ENCODE data around the gene METAP1D. TPM values are rescaled to one million over a fixed set of nuclear protein-coding genes. Genes with fewer than 3 reads are reported as not detected.
"Not testable (repeated sequence)": the region's sequence is repeated elsewhere in the genome, so short reads cannot be mapped to it uniquely, and the experiment has no call there.

Gene METAP1D
- total RNA-seq, 1 donor from 2014 or later: 8.8 TPM

DNA sequence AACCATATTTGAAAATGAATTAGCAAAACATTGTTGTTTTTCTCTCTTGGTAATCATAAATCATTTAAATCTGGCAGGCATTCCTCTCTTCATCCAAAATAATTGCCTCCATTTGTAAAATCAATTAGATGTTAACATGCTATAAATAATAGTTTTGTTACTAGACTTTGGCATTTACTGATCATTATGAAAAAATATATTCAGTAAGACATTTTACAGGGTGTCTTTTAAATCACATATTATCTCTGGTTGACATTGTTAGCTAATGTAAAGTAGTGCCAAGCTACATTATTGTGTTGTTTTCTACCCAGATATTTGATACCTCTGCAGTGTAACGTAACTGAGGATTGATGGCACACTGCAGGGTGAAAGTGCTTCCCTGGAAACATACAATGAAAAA lies 53.7 kb downstream of the METAP1D start:
- H3K36me3 ChIP-seq: no peaks in the 10 kb centered on the region
- H3K27me3 ChIP-seq: no peaks in the 10 kb centered on the region
- H3K4me3 ChIP-seq: no peak overlapping the region
- H3K4me1 ChIP-seq: no peaks in the 10 kb centered on the region
- no peaks in the 10 kb centered on the region for H3K9me3 ChIP-seq
- TF ChIP-seq POLR2AphosphoS5 (IDR thresholded peaks at IDR 0.05; ENCODE audit: insufficient read depth in 1 of 2, low read depth in 1 of 2): no peak
- TF ChIP-seq POLR2A (IDR thresholded peaks at IDR 0.05): no peak
- no peak overlapping the region for H3K27ac ChIP-seq
- intact Hi-C loops (cut with DNase I): no loop called here
- no peak for DNase-seq (ENCODE audit: extremely low spot score in 2 of 2)

DNA sequence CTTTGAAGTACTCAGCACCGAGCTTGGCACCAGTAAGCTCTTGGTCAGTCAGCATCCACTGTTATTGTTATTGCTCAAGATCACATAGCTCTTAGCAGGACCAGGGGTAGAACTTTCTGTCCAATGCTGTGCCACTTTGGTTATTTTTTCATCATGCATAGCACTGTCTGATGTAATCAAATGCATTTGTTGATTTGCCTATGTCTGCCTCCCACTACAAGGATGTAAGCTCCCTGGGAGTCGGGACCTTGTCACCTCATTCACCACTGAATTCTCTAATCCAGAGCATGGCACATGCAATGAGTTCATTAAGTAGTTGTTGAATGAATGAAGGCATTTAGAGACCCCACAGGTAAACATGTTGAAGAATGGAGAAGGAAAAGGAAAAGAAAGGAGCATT lies 56.5 kb downstream of the METAP1D start:
- no peak overlapping the region for H3K4me3 ChIP-seq
- no peak for TF ChIP-seq CTCF (IDR thresholded peaks at IDR 0.05)
- TF ChIP-seq POLR2AphosphoS5 (IDR thresholded peaks at IDR 0.05; ENCODE audit: insufficient read depth in 1 of 2, low read depth in 1 of 2): no peak
- no peak for TF ChIP-seq POLR2A (IDR thresholded peaks at IDR 0.05)
- no peaks in the 10 kb centered on the region for H3K27me3 ChIP-seq
- no peaks in the 10 kb centered on the region for H3K36me3 ChIP-seq
- DNase-seq (ENCODE audit: extremely low spot score in 2 of 2): no peak
- no peaks in the 10 kb centered on the region for H3K4me1 ChIP-seq
- H3K9me3 ChIP-seq: no peaks in the 10 kb centered on the region
- intact Hi-C loops (cut with DNase I): no loop called here
- H3K27ac ChIP-seq: no peak overlapping the region

- no peaks in the 10 kb centered on the region for H3K4me1 ChIP-seq
- no peaks in the 10 kb centered on the region for H3K27me3 ChIP-seq
- no peaks in the 10 kb centered on the region for H3K36me3 ChIP-seq
- intact Hi-C loops (cut with DNase I): no loop called here
- TF ChIP-seq POLR2A (IDR thresholded peaks at IDR 0.05) (no peak), CTCF (IDR thresholded peaks at IDR 0.05) (no peak), POLR2AphosphoS5 (IDR thresholded peaks at IDR 0.05; ENCODE audit: insufficient read depth in 1 of 2, low read depth in 1 of 2) (no peak)
- no peak for DNase-seq (ENCODE audit: extremely low spot score in 2 of 2)
- no peak overlapping the region for H3K4me3 ChIP-seq
- H3K27ac ChIP-seq: no peak overlapping the region
- H3K9me3 ChIP-seq: no peaks in the 10 kb centered on the region
These were observed 58.9 kb downstream of the METAP1D start for GRCh38 chr2:172058660-172059059.

DNA sequence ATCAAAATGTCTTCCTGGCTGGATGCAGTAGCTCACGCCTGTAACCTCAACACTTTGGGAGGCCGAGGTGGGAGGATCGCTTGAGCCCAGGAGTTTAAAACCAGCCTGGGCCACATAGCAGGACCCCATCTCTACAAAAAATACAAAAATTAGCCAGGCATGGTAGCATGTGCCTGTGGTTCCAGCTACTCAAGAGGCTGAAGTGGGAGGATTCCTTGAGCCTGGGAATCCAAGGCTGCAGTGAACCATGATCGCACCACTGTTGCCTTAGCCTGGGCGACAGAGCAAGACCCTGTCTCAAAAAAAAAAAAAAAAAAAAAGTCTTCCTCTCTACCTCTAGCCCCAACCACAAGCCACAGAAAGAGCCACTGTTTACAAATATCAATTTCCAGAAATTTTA lies 60.4 kb downstream of the METAP1D start:
- H3K4me1 ChIP-seq; H3K9me3 ChIP-seq; intact Hi-C loops (cut with DNase I); H3K36me3 ChIP-seq; DNase-seq (ENCODE audit: extremely low spot score in 2 of 2); H3K27ac ChIP-seq; H3K4me3 ChIP-seq; H3K27me3 ChIP-seq: not testable (repeated sequence)

DNA sequence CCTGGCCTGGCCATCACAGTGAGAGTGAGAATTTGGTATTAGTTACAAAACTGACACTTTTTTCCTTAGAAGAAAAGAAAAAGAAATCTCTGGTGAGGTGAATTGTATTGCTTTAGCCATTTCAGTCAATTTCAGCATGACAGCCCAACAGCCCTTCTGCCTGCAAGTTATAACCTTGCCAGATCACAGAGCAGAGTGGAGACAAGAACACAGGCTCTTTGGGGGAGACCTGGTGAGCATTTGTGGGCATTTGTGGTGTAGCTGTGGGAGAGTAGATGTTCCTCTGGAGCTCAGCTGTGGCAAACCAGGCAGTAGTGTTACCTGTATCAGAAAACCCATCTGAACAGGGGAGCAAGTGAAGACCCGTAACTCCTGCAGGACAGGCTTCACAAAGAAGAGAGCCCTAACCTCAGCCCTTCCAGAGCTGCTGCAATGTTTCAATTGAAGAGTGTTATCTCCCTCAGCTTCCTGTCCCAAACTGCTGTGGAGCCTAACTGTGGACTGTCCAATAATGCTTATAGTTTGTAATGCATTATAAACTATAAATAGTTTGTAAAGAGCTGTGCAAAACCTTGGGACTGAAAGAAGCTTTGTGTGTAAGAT lies 62.8 kb downstream of the METAP1D start:
- Histone ChIP-seq H3K27ac (no peak overlapping the region), H3K4me3 (no peak overlapping the region), H3K4me1 (no peaks in the 10 kb centered on the region), H3K9me3 (no peaks in the 10 kb centered on the region), H3K36me3 (no peaks in the 10 kb centered on the region), H3K27me3 (no peaks in the 10 kb centered on the region)
- DNase-seq (ENCODE audit: extremely low spot score in 2 of 2): no peak
- intact Hi-C loops (cut with DNase I): no loop called here
- TF ChIP-seq CTCF (IDR thresholded peaks at IDR 0.05) (no peak), POLR2A (IDR thresholded peaks at IDR 0.05) (no peak), POLR2AphosphoS5 (IDR thresholded peaks at IDR 0.05; ENCODE audit: insufficient read depth in 1 of 2, low read depth in 1 of 2) (no peak)

DNA sequence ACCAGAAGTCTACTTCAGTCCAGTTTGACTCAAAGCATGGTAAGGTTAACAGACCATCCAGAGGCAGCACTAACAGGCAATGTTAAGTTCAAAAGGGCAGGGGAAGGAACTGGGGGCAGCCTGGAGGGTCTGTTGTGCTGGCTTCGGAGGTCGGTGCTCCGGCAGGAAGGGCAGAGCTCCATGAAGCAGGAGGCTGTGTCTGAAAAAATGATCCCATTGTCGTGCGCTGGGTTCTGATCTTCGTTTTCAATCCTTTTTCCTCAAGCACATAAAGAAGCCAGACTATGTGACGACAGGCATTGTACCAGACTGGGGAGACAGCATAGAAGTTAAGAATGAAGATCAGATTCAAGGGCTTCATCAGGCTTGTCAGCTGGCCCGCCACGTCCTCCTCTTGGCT lies 63.7 kb downstream of the METAP1D start:
- Histone ChIP-seq H3K36me3 (no peaks in the 10 kb centered on the region), H3K9me3 (no peaks in the 10 kb centered on the region), H3K27ac (no peak overlapping the region), H3K4me3 (no peak overlapping the region), H3K27me3 (no peaks in the 10 kb centered on the region), H3K4me1 (no peaks in the 10 kb centered on the region)
- intact Hi-C loops (cut with DNase I): no loop called here
- DNase-seq (ENCODE audit: extremely low spot score in 2 of 2): no peak
- TF ChIP-seq CTCF (IDR thresholded peaks at IDR 0.05) (no peak), POLR2A (IDR thresholded peaks at IDR 0.05) (no peak), POLR2AphosphoS5 (IDR thresholded peaks at IDR 0.05; ENCODE audit: insufficient read depth in 1 of 2, low read depth in 1 of 2) (no peak)

Measured in vagina (tissue), 2 donors.